Ishikawa (cell line): ENCODE data around the gene PATJ.
A peak's percentile ranks its signal among the peaks of the same experiment; 100 is the strongest.

ENCODE experiments used
- CEBPB ChIP-seq: IDR thresholded peaks from 2 replicates; pipeline ENCODE4 v1.6.1; 2012
- CREB1 ChIP-seq: IDR thresholded peaks from 2 replicates; pipeline ENCODE4 v1.6.1; 2012; ENCODE audit warnings: low read depth
- EGR1 ChIP-seq: IDR thresholded peaks from 2 replicates; pipeline ENCODE4 v1.6.1; 2012
- EP300 ChIP-seq: IDR thresholded peaks from 2 replicates; pipeline ENCODE4 v1.6.1; 2012; ENCODE audit warnings: borderline replicate concordance
- FOXM1 ChIP-seq: IDR thresholded peaks from 2 replicates; pipeline ENCODE4 v1.6.1; 2012; ENCODE audit warnings: low read depth, borderline replicate concordance
- NFIC ChIP-seq: IDR thresholded peaks from 2 replicates; pipeline ENCODE4 v1.6.1; 2012
- RAD21 ChIP-seq: IDR thresholded peaks from 2 replicates; pipeline ENCODE4 v1.6.1; 2012; ENCODE audit warnings: low read depth
- TAF1 ChIP-seq: IDR thresholded peaks from 2 replicates; pipeline ENCODE4 v1.6.1; 2012; ENCODE audit warnings: low read depth, mild to moderate bottlenecking
- TCF12 ChIP-seq: IDR thresholded peaks from 2 replicates; pipeline ENCODE4 v1.6.1; 2012; ENCODE audit warnings: low read depth
- TEAD4 ChIP-seq: IDR thresholded peaks from 2 replicates; pipeline ENCODE4 v1.6.1; 2012
- YY1 ChIP-seq: IDR thresholded peaks from 2 replicates; pipeline ENCODE4 v1.6.1; 2012; ENCODE audit warnings: low read depth
- ZBTB7A ChIP-seq: IDR thresholded peaks from 2 replicates; pipeline ENCODE4 v1.6.1; 2012; ENCODE audit warnings: low read depth
- TF ChIP-seq, protein P1 (sequence below): IDR thresholded peaks from 2 replicates; pipeline ENCODE4 v1.6.1; 2012
- TF ChIP-seq, protein P2 (sequence below): IDR thresholded peaks from 2 replicates; pipeline ENCODE4 v1.6.1; 2012
- TF ChIP-seq, protein P3 (sequence below): IDR thresholded peaks from 2 replicates; pipeline ENCODE4 v1.6.1; 2012; ENCODE audit warnings: low read depth, mild to moderate bottlenecking

PATJ gene, protein sequence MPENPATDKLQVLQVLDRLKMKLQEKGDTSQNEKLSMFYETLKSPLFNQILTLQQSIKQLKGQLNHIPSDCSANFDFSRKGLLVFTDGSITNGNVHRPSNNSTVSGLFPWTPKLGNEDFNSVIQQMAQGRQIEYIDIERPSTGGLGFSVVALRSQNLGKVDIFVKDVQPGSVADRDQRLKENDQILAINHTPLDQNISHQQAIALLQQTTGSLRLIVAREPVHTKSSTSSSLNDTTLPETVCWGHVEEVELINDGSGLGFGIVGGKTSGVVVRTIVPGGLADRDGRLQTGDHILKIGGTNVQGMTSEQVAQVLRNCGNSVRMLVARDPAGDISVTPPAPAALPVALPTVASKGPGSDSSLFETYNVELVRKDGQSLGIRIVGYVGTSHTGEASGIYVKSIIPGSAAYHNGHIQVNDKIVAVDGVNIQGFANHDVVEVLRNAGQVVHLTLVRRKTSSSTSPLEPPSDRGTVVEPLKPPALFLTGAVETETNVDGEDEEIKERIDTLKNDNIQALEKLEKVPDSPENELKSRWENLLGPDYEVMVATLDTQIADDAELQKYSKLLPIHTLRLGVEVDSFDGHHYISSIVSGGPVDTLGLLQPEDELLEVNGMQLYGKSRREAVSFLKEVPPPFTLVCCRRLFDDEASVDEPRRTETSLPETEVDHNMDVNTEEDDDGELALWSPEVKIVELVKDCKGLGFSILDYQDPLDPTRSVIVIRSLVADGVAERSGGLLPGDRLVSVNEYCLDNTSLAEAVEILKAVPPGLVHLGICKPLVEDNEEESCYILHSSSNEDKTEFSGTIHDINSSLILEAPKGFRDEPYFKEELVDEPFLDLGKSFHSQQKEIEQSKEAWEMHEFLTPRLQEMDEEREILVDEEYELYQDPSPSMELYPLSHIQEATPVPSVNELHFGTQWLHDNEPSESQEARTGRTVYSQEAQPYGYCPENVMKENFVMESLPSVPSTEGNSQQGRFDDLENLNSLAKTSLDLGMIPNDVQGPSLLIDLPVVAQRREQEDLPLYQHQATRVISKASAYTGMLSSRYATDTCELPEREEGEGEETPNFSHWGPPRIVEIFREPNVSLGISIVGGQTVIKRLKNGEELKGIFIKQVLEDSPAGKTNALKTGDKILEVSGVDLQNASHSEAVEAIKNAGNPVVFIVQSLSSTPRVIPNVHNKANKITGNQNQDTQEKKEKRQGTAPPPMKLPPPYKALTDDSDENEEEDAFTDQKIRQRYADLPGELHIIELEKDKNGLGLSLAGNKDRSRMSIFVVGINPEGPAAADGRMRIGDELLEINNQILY (N-terminal part only)

GRCh38 chr1:61741711-61742619 lies at the start of gene PATJ:
Gene PATJ (plus strand): TSS chr1:61742480. CDS start chr1:61762893, 20,413 bp downstream.
- TF ChIP-seq, protein P1, sequence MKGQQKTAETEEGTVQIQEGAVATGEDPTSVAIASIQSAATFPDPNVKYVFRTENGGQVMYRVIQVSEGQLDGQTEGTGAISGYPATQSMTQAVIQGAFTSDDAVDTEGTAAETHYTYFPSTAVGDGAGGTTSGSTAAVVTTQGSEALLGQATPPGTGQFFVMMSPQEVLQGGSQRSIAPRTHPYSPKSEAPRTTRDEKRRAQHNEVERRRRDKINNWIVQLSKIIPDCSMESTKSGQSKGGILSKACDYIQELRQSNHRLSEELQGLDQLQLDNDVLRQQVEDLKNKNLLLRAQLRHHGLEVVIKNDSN: no peak
- TF ChIP-seq, protein P2, sequence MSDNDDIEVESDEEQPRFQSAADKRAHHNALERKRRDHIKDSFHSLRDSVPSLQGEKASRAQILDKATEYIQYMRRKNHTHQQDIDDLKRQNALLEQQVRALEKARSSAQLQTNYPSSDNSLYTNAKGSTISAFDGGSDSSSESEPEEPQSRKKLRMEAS: peak; percentile 46
- TF ChIP-seq FOXM1 (no peak), RAD21 (no peak), EGR1 (no peak), TEAD4 (0 out of 2 replicates have a peak, but pooled peaks have one; percentile 43), ZBTB7A (no peak), TCF12 (0 out of 2 replicates have a peak, but pooled peaks have one; percentile 37), EP300 (no peak), TAF1 (no peak), NFIC (0 out of 2 replicates have a peak, but pooled peaks have one; percentile 8), CREB1 (no peak), YY1 (0 out of 2 replicates have a peak, but pooled peaks have one; percentile 31), CEBPB (no peak)
- TF ChIP-seq, protein P3, sequence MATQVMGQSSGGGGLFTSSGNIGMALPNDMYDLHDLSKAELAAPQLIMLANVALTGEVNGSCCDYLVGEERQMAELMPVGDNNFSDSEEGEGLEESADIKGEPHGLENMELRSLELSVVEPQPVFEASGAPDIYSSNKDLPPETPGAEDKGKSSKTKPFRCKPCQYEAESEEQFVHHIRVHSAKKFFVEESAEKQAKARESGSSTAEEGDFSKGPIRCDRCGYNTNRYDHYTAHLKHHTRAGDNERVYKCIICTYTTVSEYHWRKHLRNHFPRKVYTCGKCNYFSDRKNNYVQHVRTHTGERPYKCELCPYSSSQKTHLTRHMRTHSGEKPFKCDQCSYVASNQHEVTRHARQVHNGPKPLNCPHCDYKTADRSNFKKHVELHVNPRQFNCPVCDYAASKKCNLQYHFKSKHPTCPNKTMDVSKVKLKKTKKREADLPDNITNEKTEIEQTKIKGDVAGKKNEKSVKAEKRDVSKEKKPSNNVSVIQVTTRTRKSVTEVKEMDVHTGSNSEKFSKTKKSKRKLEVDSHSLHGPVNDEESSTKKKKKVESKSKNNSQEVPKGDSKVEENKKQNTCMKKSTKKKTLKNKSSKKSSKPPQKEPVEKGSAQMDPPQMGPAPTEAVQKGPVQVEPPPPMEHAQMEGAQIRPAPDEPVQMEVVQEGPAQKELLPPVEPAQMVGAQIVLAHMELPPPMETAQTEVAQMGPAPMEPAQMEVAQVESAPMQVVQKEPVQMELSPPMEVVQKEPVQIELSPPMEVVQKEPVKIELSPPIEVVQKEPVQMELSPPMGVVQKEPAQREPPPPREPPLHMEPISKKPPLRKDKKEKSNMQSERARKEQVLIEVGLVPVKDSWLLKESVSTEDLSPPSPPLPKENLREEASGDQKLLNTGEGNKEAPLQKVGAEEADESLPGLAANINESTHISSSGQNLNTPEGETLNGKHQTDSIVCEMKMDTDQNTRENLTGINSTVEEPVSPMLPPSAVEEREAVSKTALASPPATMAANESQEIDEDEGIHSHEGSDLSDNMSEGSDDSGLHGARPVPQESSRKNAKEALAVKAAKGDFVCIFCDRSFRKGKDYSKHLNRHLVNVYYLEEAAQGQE: no peak

GRCh38 chr1:61699911-61700851 lies 42.1 kb upstream of the PATJ start:
- no peak for TF ChIP-seq ZBTB7A
- TF ChIP-seq TEAD4: no peak
- no peak for TF ChIP-seq YY1

- TF ChIP-seq, protein P2: no peak
Observed at GRCh38 chr1:61708953-61709907, 33.0 kb upstream of the PATJ start.

- TF ChIP-seq EP300: no peak
- no peak for TF ChIP-seq CREB1
- TF ChIP-seq RAD21: no peak
- no peak for TF ChIP-seq YY1
- TF ChIP-seq FOXM1: no peak
- TF ChIP-seq TEAD4: no peak
- no peak for TF ChIP-seq ZBTB7A
- no peak for TF ChIP-seq NFIC
- TF ChIP-seq CEBPB: no peak
- TF ChIP-seq, protein P1: no peak
- TF ChIP-seq TCF12: no peak
- no peak for TF ChIP-seq TAF1
- TF ChIP-seq, protein P3: no peak
- TF ChIP-seq EGR1: no peak
- TF ChIP-seq, protein P2: no peak
Observed at GRCh38 chr1:61709908-61710289, 32.4 kb upstream of the PATJ start.
